HUDEP-2 (cell line): ENCODE measurements around the gene VPS13D.
"Not testable (repeated sequence)": the region's sequence is repeated elsewhere in the genome, so short reads cannot be mapped to it uniquely, and the experiment has no call there.

ENCODE experiments used
- DNase-seq, 76 experiments: peaks; one replicate each; lab custom pipeline; 2025; ENCODE audit not compliant: unreplicated experiment in 76 of 76; lab: John Stamatoyannopoulos, UW

Gene VPS13D

GRCh38 chr1:12503709-12504108 is 273.9 kb downstream of the VPS13D start:
- DNase-seq: no peak

GRCh38 chr1:12504601-12505000 is 274.8 kb downstream of the VPS13D start:
- no peak for DNase-seq

- DNase-seq: no peak
Measured at GRCh38 chr1:12505231-12505630, 275.4 kb downstream of the VPS13D start.

GRCh38 chr1:12505639-12506280 is 275.9 kb downstream of the VPS13D start:
- no peak for DNase-seq

- no peak for DNase-seq
Measured at GRCh38 chr1:12506281-12507280, 276.8 kb downstream of the VPS13D start.

GRCh38 chr1:12507631-12508030 is 277.8 kb downstream of the VPS13D start:
- DNase-seq: no peak

GRCh38 chr1:12508849-12509248 is 279.0 kb downstream of the VPS13D start:
- no peak for DNase-seq

- no peak for DNase-seq
Measured at GRCh38 chr1:12511128-12511484, 281.3 kb downstream of the VPS13D start.

GRCh38 chr1:12511516-12512468 is 282.0 kb downstream of the VPS13D start:
- DNase-seq: no peak

- DNase-seq: no peak
Measured at GRCh38 chr1:12513181-12513580, 283.4 kb downstream of the VPS13D start.

GRCh38 chr1:12514590-12514989 is 284.8 kb downstream of the VPS13D start:
- no peak for DNase-seq

GRCh38 chr1:12515234-12515633 is 285.4 kb downstream of the VPS13D start:
- DNase-seq: no peak

GRCh38 chr1:12516741-12517140 is 286.9 kb downstream of the VPS13D start:
- no peak for DNase-seq

- no peak for DNase-seq
Measured at GRCh38 chr1:12518931-12519692, 289.3 kb downstream of the VPS13D start.

GRCh38 chr1:12519693-12520364 is 290.0 kb downstream of the VPS13D start:
- no peak for DNase-seq

GRCh38 chr1:12521096-12521495 is 291.3 kb downstream of the VPS13D start:
- no peak for DNase-seq

- not testable (repeated sequence) for DNase-seq
Measured at GRCh38 chr1:12522780-12523179, 292.9 kb downstream of the VPS13D start.

GRCh38 chr1:12524266-12524665 is 294.4 kb downstream of the VPS13D start:
- DNase-seq: no peak
